Breast epithelium (tissue), 3 donors: Measurements from ENCODE around the gene PTPRS.

Experiments
- POLR2A ChIP-seq: fragments of 450-650 bp; IDR thresholded peaks from one replicate; pipeline ENCODE4 v1.6.1; 2016; ENCODE audit warnings: antibody characterized with exemption, mild to moderate bottlenecking, moderate library complexity
- TF ChIP-seq, protein P1 (sequence below), 3 donors: fragments of 450-650 bp; IDR thresholded peaks; one replicate each; pipeline ENCODE4 v1.5.1; 2016 to 2017; ENCODE audit warnings: antibody characterized with exemption in 3 of 3, mild to moderate bottlenecking in 3 of 3, moderate library complexity in 3 of 3

GRCh38 chr19:5292822-5293611 lies 47.6 kb downstream of the PTPRS start:
- TF ChIP-seq POLR2A = no peak
- TF ChIP-seq, protein P1, sequence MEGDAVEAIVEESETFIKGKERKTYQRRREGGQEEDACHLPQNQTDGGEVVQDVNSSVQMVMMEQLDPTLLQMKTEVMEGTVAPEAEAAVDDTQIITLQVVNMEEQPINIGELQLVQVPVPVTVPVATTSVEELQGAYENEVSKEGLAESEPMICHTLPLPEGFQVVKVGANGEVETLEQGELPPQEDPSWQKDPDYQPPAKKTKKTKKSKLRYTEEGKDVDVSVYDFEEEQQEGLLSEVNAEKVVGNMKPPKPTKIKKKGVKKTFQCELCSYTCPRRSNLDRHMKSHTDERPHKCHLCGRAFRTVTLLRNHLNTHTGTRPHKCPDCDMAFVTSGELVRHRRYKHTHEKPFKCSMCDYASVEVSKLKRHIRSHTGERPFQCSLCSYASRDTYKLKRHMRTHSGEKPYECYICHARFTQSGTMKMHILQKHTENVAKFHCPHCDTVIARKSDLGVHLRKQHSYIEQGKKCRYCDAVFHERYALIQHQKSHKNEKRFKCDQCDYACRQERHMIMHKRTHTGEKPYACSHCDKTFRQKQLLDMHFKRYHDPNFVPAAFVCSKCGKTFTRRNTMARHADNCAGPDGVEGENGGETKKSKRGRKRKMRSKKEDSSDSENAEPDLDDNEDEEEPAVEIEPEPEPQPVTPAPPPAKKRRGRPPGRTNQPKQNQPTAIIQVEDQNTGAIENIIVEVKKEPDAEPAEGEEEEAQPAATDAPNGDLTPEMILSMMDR (IDR thresholded peaks at IDR 0.05) = no peak
